Spleen (tissue), 11 donors: ENCODE results near the gene SPRED3. TPM values are rescaled to one million over a fixed set of nuclear protein-coding genes. Genes with fewer than 3 reads are reported as not detected.
A peak's percentile ranks its signal among the peaks of the same experiment; 100 is the strongest.
"Not testable (repeated sequence)": the region's sequence is repeated elsewhere in the genome, so short reads cannot be mapped to it uniquely, and the experiment has no call there.

Experiments used
- DNase-seq: peaks from one replicate; pipeline ENCODE4 v3.0.0-alpha.2; 2020
- H3K27ac ChIP-seq, 8 donors: fragments of 200-600 bp; sonication (generic) in 7 of 8; 1 replicate in 4 of 8; 2 replicates in 4 of 8; pipeline versions ENCODE4 v1.5.0 to v1.8.0; 2016 to 2021; ENCODE audit warnings: inconsistent platforms in 4 of 8, mild to moderate bottlenecking in 4 of 8, moderate library complexity in 1 of 8
- H3K27me3 ChIP-seq, 7 donors: fragments of 200-600 bp; sonication (generic) in 6 of 7; replicated peaks in 1 of 7; 1 replicate in 4 of 7; 2 replicates in 3 of 7; pipeline versions ENCODE4 v1.5.0 to v1.8.0; 2016 to 2021; ENCODE audit warnings: inconsistent platforms in 3 of 7, mild to moderate bottlenecking in 1 of 7
- H3K36me3 ChIP-seq, 6 donors: fragments of 200-600 bp; sonication (generic) in 5 of 6; 1 replicate in 4 of 6; 2 replicates in 2 of 6; pipeline versions ENCODE4 v1.5.0 to v1.8.0; 2016 to 2021; ENCODE audit warnings: inconsistent platforms in 2 of 6
- H3K4me1 ChIP-seq, 6 donors: fragments of 200-600 bp; sonication (generic) in 5 of 6; 1 replicate in 3 of 6; 2 replicates in 3 of 6; pipeline versions ENCODE4 v1.5.0 to v1.8.0; 2016 to 2021; ENCODE audit warnings: inconsistent platforms in 3 of 6
- H3K4me3 ChIP-seq, 8 donors: fragments of 200-600 bp; sonication (generic) in 7 of 8; 1 replicate in 4 of 8; 2 replicates in 4 of 8; pipeline versions ENCODE4 v1.5.0 to v1.8.0; 2016 to 2021; ENCODE audit warnings: inconsistent platforms in 4 of 8, mild to moderate bottlenecking in 4 of 8, moderate library complexity in 2 of 8
- H3K9me3 ChIP-seq, 8 donors: fragments of 200-600 bp; sonication (generic) in 7 of 8; 1 replicate in 4 of 8; 2 replicates in 4 of 8; pipeline versions ENCODE4 v1.5.0 to v1.8.0; 2016 to 2021; ENCODE audit warnings: inconsistent platforms in 4 of 8
- POLR2A ChIP-seq, 3 donors: fragments of 450-650 bp; IDR thresholded peaks; one replicate each; pipeline ENCODE4 v1.5.1; 2017; ENCODE audit warnings: antibody characterized with exemption in 3 of 3, mild to moderate bottlenecking in 1 of 3
- POLR2AphosphoS5 ChIP-seq, 3 donors: sonication (generic); formaldehyde crosslinking; IDR thresholded peaks; one replicate each; pipeline ENCODE4 v1.5.1; 2017; ENCODE audit warnings: antibody characterized with exemption in 3 of 3
- WGBS, 5 donors: extraction: QIAGEN DNeasy Blood & Tissue Kit in 3 of 5; methylation state at CpG; one replicate each; pipeline versions ENCODE4 v1.1.5 to v1.1.7; 2013 to 2018; 5-methylcytosine and 5-hydroxymethylcytosine counted together
- intact Hi-C: fragments of 100-400 bp; cut with DNase I; formaldehyde crosslinking; loops from one replicate; pipeline ENCODE4 v1.15.0; 2023; ENCODE audit warnings: low total_unique reads
- polyA plus RNA-seq, 3 donors: library from polyadenylated mRNA; stranded (reverse); fragments of 200-250 nt; gene quantifications; one replicate each; pipeline ENCODE4 v1.2.1, GENCODE V29; 2013
- total RNA-seq, 7 donors: library from RNA; depleted of rRNA in 3 of 7; stranded (reverse); fragments of >200 nt in 3 of 7; fragmentation: NEBNext Ultra II Directional in 4 of 7; extraction: Animal tissue kit (Norgen Biotek cat#: 25700) in 4 of 7; gene quantifications; one replicate each; pipeline versions ENCODE4 v1.1.0 to v1.2.1, GENCODE V29; 2016 to 2021
- TF ChIP-seq, protein P1 (sequence below), 11 experiments: fragments of 200-600 bp in 7 of 11; fragments of 450-650 bp in 4 of 11; sonication (generic) in 4 of 11; IDR thresholded peaks in 8 of 11; conservative IDR thresholded peaks in 3 of 11; 1 replicate in 7 of 11; 2 replicates in 4 of 11; pipeline versions ENCODE4 v1.4.0 to v1.8.0; 2016 to 2021; ENCODE audit warnings: antibody characterized with exemption in 11 of 11, inconsistent platforms in 4 of 11, mild to moderate bottlenecking in 1 of 11
- donor health status: healthy with polysubstance abuse.
- donor health status: DM: no; HTN: no; CAD: no; lungs with moderate emphysema.
- donor health status: DM: no; HTN: no; CAD: no.
- donor health status: Bipolar disorder and iron deficiency.
- donor health status: healthy.
- donor health status: DM: no; HTN: no; CAD: no.
- donor health status: DM: yes; HTN: yes; CAD: no.

SPRED3 gene
- total and polyA plus RNA-seq, 10 donors, result 0.03 to 1.2 (median 0.45) TPM; not detected in 1

DNA sequence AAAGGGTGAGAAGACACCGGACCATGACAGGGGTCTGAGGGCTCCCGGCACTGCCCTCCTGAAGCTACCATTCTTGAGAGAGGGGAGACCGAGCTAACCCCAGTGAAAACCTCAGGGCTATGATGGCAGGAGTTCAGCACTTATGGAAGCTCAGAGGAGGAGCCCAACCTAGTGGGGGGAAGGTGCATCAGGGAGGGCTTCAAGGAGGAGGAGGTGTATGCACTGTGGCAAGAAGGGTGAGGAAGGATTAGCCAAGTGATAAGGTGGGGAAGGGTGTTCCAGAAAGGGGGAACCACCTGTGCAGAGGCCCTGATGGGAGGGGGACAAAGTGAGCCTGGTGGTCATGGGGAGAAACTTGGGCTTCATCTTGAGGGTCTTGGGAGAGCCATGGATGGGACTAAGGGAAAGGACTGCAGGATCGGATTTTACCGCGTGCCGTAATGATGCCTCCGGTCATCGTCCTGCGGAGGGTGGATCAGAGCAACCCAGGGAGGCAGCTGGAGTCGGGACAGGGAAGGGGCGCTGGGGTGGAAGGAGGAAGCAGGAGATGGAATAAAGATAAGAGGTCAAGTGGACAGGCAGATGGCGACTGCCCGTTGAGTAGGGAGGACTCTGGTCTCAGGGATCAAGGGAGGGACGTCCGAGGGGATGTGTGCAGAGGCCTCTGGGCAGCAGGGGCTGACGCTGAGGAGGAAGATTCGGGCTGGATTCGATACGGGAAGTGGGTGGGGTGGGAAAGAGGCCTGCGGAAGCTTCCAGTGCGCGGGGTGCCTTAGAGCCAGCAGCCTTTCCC is 27.5 kb upstream of the SPRED3 start:
- no peaks in the 10 kb centered on the region for H3K9me3 ChIP-seq
- intact Hi-C loops, result no loop called here
- DNase-seq, result no peak
- no peaks in the 10 kb centered on the region for H3K36me3 ChIP-seq
- H3K27ac ChIP-seq, result peak overlapping the region in 4 of 8 donors; percentile 66 to 81 (median 68)
- peaks cover 0 to 53% (median 4%) of the 10 kb centered on the region in 7 donors for H3K27me3 ChIP-seq
- WGBS, 5 donors, result 15 to 26% (median 21%) methylated on average over 23 of the region's 23 CpGs
- peaks cover 8 to 24% (median 19%) of the 10 kb centered on the region in 6 donors for H3K4me1 ChIP-seq
- TF ChIP-seq, protein P1, sequence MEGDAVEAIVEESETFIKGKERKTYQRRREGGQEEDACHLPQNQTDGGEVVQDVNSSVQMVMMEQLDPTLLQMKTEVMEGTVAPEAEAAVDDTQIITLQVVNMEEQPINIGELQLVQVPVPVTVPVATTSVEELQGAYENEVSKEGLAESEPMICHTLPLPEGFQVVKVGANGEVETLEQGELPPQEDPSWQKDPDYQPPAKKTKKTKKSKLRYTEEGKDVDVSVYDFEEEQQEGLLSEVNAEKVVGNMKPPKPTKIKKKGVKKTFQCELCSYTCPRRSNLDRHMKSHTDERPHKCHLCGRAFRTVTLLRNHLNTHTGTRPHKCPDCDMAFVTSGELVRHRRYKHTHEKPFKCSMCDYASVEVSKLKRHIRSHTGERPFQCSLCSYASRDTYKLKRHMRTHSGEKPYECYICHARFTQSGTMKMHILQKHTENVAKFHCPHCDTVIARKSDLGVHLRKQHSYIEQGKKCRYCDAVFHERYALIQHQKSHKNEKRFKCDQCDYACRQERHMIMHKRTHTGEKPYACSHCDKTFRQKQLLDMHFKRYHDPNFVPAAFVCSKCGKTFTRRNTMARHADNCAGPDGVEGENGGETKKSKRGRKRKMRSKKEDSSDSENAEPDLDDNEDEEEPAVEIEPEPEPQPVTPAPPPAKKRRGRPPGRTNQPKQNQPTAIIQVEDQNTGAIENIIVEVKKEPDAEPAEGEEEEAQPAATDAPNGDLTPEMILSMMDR (IDR thresholded peaks at IDR 0.05 in 8 of 11, conservative IDR thresholded peaks at IDR 0.05 in 3 of 11), result no peak
- TF ChIP-seq POLR2A (IDR thresholded peaks at IDR 0.05), result no peak
- no peak for TF ChIP-seq POLR2AphosphoS5 (IDR thresholded peaks at IDR 0.05)
- H3K4me3 ChIP-seq, result peak overlapping the region; percentile 60 to 83 (median 68)

DNA sequence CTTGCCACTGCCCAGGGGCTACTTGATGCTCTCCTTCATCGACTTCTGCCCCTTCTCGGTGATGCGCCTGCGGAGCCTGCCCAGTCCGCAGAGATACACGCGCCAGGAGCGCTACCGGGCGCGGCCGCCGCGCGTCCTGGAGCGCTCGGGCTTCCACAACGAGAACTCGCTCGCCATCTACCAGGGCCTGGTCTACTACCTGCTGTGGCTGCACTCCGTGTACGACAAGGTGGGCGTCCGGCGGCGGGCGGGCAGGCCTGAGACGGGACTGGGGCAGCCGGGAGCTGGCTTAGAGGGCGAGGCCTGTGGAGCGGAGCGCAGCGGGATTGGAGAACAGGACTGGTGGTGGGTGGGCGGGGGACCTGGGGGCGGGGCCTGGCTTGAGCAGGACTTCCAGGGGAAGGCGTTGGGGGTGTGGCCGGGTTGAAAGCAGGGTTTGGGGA is 26.8 kb upstream of the SPRED3 start:
- intact Hi-C loops, result no loop called here
- peaks cover 0 to 58% (median 4%) of the 10 kb centered on the region in 7 donors for H3K27me3 ChIP-seq
- H3K4me3 ChIP-seq, result peak overlapping the region; percentile 60 to 83 (median 68)
- peak; percentile 89 for DNase-seq
- no peaks in the 10 kb centered on the region for H3K36me3 ChIP-seq
- H3K4me1 ChIP-seq, result peaks cover 8 to 24% (median 19%) of the 10 kb centered on the region in 6 donors
- WGBS, 5 donors, result 1 to 2% (median 1%) methylated on average over 24 to 37 of the region's 37 CpGs
- H3K27ac ChIP-seq, result peak overlapping the region in 6 of 8 donors; percentile 42 to 81 (median 66)
- TF ChIP-seq POLR2AphosphoS5 (IDR thresholded peaks at IDR 0.05) (peak in 2 of 3 donors; percentile 16 to 53), POLR2A (IDR thresholded peaks at IDR 0.05) (no peak)
- TF ChIP-seq, protein P1 (IDR thresholded peaks at IDR 0.05 in 8 of 11, conservative IDR thresholded peaks at IDR 0.05 in 3 of 11), result peak in 5 of 11 experiments; percentile 8 to 47 (median 11)
- H3K9me3 ChIP-seq, result no peaks in the 10 kb centered on the region

DNA sequence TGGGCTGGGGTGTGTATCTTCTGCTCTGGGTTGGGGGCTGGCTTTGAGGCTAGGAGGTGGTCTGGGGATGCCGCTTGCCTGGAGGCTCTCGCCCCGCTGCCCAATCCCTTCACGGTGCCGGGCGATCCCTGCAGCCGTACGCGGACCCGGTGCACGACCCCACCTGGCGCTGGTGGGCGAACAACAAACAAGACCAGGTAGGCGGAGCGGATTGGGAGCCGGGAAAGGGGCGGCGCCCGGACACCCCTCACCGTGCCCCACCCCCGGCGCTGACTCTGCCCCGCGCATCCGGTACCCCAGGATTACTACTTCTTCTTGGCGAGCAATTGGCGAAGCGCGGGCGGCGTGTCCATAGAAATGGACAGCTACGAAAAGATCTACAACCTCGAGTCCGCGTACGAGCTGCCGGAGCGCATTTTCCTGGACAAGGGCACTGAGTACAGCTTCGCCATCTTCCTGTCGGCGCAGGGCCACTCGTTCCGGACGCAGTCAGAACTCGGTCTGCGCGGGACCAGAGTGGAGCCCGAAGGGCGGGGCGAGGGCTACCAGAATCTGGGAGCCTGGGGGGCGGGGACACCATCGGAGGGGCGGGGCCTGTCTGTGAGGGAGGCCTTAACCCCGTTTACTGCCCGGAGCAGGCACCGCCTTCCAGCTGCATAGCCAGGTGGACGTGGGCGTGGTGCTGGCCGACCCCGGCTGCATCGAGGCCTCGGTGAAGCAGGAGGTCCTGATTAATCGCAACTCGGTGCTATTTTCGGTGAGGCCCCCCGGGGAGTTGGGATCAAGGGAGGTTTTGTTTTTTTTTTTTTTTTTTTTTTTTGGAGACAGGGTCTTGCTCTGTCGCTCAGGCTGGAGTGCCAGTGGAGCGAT is 26.2 kb upstream of the SPRED3 start:
- peak; percentile 91 for DNase-seq
- Histone ChIP-seq H3K27me3 (peaks cover 0 to 65% (median 4%) of the 10 kb centered on the region in 7 donors), H3K36me3 (no peaks in the 10 kb centered on the region), H3K4me3 (peak overlapping the region; percentile 60 to 83 (median 68)), H3K4me1 (peaks cover 8 to 24% (median 19%) of the 10 kb centered on the region in 6 donors), H3K27ac (peak overlapping the region in 7 of 8 donors; percentile 42 to 81 (median 66)), H3K9me3 (no peaks in the 10 kb centered on the region)
- WGBS, 5 donors, result 1 to 3% (median 3%) methylated on average over 43 to 68 of the region's 68 CpGs
- intact Hi-C loops, result no loop called here
- TF ChIP-seq POLR2AphosphoS5 (IDR thresholded peaks at IDR 0.05) (peak; percentile 66 to 77 (median 71)), POLR2A (IDR thresholded peaks at IDR 0.05) (no peak)
- TF ChIP-seq, protein P1 (IDR thresholded peaks at IDR 0.05 in 8 of 11, conservative IDR thresholded peaks at IDR 0.05 in 3 of 11), result no peak

DNA sequence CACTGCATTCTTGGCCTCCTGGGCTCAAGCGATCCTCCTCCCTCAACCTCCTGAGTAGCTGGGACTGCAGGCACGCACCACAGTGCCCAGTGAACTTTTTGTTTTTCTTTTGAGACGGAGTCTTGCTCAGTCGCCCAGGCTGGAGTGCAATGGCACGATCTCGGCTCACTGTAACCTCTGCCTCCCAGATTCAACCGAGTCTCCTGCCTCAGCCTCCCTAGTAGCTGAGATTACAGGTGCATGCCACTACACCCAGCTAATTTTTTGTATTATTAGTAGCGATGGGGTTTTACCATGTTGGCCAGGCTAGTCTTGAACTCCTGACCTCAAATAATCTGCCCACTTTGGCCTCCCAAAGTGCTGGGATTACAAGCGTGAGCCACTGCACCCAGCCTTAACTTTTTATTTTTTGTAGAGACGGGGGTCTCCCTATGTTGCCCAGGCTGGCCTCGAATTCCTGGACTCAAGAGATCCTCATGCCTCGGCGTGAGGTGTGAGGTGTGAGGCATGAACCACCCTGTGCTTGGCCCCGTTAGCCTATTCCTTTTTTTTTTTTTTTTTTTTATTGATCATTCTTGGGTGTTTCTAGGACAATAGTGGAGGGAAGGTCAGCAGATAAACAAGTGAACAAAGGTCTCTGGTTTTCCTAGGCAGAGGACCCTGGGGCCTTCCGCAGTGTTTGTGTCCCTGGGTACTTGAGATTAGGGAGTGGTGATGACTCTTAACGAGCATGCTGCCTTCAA is 25.4 kb upstream of the SPRED3 start:
- intact Hi-C loops, DNase-seq, H3K9me3 ChIP-seq, H3K36me3 ChIP-seq: not testable (repeated sequence)
- Histone ChIP-seq H3K4me3 (peak overlapping the region in 6 of 8 donors; percentile 60 to 83 (median 70)), H3K4me1 (peaks cover 8 to 24% (median 19%) of the 10 kb centered on the region in 6 donors), H3K27ac (peak overlapping the region in 5 of 8 donors; percentile 66 to 81 (median 67)), H3K27me3 (peaks cover 0 to 73% (median 4%) of the 10 kb centered on the region in 7 donors)
- 79 to 86% (median 81%) methylated on average over 14 to 16 of the region's 16 CpGs for whole genome bisulfite sequencing, 5 donors
